Fibroblast of the conjunctiva (primary cell): ENCODE data around the gene NFE2.
"Not testable (repeated sequence)": the region's sequence is repeated elsewhere in the genome, so short reads cannot be mapped to it uniquely, and the experiment has no call there.

Experiments
- DNase-seq: peaks from one replicate; pipeline ENCODE4 v3.0.0-alpha.2; 2010; ENCODE audit warnings: low read depth

Gene NFE2

GRCh38 chr12:54306925-54307741, 6.3 kb upstream of the NFE2 start:
- peak; percentile 51 for DNase-seq

GRCh38 chr12:54304187-54304810, 3.5 kb upstream of the NFE2 start:
- DNase-seq: no peak

GRCh38 chr12:54303640-54304039, 2.8 kb upstream of the NFE2 start:
- no peak for DNase-seq

DNA sequence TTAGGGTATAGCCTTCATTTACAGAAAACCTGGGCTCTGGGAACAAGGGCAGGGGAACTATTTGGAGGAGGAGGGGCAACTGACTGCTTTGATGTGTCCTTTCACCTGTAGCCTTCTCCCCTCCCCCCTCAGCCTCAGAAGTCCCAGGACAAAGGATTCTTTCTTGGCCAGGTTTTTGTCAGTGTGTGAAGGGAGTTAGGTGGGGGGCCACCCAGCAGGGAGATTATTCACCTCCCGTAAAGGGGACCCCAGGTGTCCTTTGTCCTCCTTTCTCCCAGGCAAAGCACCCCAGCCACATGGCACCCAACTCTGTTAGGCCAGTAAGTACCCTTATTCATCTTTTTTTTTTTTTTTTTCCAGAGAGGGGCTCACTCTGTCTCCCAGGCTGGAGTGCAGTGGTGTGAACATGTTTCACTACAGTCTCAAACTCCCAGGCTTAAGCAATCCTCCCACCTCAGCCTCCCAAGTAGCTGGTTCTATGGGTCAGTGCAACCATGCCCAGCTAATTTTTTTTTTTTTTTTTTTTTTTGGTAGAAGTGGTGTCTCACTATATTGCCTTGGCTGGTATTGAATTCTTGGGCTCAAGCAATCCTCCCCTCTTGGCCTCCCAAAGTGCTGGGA, 723 bp upstream of the NFE2 start:
- DNase-seq: no peak

DNA sequence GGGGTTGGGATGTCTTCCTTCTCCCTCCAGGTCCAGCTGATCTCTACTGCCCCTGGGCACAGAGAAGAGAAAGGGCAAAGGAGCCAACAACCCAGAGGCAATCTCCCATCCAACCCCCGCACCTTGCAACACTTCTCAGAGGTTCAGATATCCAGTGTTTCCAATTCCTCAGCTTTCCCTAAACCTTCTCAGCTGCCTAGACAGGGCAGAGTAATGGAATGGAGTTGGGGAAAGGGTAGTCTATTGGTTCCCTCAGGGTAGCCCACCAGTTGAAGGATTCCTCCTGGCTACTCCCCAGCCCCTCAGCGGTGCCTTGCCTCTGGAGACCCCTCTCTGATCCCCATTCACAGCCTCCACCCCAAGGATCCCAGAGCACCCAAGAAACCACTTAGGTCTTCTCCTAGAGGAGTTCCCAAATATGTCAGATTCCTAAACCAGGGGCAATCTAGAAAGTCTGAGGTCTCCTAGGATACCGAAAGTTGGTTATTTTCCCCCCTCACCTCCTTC, 537 bp downstream of the NFE2 start:
- DNase-seq: no peak

DNA sequence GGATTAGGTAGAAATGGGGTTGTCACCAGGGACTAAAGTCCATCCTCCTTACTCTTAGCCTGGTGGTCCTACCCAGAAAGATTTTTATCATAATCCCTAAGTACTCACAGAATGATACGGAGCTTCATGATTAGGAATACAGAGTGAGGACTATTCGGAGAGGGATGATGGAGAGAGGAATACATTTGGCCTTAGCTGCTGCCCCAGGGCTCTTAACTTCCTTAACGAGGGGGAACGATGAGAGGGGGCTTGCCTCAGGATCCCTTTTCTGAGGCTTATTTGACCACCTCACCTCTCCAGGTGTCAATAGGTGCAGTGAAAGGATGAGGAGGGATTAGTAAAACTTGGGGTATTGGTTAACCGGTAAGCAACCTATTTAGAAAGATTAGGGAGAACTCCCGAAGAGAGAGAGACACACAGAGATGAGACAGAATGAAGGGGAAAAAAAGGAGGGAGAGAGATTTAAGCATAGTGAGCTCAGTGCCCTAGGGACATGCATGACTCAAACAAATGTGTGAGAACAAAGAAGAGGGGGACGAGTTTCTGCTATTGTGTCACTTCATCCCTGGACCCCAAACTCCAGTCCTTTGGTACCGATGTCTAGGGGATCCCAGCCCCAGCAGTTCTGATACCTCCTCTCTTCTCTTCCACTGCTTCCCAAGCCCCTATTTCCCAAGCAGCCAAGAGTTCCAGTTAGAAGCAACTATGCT, 1.1 kb downstream of the NFE2 start:
- DNase-seq: no peak

GRCh38 chr12:54298904-54299303, 1.9 kb downstream of the NFE2 start:
- no peak for DNase-seq

DNA sequence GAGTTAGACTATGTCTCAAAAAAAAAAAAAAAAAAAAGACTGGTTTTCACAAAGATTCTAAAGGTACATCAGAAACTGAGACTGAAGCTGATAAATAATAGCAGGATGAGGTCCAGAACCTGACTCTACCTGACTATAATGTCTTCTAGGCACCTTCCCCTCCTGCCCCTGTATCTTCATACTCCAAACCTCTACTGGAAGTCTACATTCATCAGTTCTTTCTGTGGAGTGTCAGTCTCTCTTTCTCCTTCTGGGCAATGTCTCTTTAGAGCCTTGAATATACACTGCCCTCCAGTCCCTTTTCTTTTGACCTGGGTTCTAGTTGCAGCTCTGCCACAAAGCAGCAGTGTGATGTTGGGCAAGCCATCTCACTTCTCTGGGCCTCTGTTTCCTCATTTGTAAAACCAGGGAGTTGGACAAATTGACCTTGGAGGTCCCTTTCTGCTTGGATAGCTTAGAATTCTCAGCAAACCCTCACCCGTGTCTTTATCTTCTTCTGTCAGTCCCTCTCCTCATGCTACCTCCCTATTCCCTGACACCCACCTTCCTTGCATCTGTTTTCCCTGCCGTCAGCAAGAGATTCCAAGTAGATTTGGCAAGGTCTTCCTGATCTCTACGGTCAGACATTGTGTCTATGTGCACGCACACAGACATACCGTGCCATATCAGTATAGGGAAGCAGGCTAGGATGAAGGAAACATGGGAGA, 4.3 kb downstream of the NFE2 start:
- no peak for DNase-seq

DNA sequence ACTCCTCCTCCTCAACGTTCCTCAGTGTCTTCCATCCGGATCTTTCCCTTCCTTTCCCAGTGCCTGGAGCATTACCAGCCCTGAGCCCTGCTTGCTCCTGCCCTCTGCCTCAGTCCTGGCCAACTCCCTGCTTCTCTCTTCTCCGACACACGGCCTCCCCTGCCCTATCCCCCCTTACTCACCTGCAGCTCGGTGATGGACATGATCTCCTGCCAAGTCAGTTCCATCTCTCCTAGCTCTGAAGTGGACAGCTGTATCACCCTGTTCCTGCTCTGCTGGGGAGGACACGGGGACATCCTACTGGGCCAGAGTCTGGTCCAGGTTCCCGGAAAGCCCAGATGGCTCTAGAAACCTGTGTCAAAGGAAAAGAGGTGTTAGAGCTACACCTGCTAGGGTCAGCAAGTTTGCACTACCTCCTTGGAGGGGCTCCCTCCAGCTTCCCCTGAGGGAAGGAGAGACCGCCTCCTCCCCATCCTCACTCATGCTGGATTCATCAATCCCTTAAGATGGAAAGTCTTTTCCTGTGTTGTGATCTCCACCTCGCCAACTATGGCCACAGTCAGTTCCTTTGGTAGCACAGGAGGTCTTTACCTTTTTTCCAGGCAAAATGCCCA, 5.8 kb downstream of the NFE2 start:
- DNase-seq: no peak

- DNase-seq: no peak
These were observed 6.5 kb downstream of the NFE2 start for GRCh38 chr12:54294152-54294952.

GRCh38 chr12:54292931-54293241, 7.9 kb downstream of the NFE2 start:
- no peak for DNase-seq

DNA sequence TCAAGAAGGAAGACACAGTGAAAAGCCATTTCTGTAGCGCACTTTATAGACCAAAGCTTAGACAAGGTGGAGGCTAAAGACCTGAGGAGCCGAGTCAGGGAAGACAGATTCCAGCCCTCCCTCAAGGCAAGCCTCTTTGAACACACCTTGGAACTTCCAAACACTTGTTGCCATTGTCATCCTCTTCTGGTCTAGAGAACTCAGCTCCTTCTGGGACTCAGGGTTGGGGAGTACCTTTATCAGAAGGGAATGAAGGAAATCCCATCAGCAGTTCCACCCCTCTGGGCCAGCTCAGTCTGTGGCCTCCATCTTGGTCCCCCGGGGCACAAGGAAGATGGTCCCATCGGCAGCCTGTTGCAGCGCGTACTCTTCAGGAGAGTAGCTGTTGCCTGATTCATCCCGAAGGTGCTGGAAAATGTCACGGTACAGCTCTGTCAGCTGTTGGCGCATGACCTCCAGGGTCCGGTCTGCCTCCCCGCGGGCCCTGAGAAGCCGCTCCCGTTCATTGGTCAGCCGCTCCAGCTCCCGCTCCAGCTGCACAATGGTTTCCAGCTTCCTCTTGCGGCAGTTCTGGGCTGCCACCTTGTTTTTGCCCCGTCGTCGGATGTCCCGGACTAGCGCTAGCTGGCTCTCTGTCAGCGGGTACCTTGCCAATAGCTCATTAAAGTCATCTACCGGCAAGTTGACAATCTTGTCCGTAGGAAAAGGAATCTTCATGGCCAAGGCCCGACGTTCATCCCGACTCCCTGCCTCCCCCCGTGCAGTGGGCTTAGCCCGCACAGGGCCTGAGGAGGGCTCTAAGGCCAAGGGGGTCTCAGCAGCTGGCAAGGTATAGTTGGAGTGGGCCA, 8.5 kb downstream of the NFE2 start:
- no peak for DNase-seq

GRCh38 chr12:54287261-54288157, 13.3 kb downstream of the NFE2 start:
- no peak for DNase-seq

DNA sequence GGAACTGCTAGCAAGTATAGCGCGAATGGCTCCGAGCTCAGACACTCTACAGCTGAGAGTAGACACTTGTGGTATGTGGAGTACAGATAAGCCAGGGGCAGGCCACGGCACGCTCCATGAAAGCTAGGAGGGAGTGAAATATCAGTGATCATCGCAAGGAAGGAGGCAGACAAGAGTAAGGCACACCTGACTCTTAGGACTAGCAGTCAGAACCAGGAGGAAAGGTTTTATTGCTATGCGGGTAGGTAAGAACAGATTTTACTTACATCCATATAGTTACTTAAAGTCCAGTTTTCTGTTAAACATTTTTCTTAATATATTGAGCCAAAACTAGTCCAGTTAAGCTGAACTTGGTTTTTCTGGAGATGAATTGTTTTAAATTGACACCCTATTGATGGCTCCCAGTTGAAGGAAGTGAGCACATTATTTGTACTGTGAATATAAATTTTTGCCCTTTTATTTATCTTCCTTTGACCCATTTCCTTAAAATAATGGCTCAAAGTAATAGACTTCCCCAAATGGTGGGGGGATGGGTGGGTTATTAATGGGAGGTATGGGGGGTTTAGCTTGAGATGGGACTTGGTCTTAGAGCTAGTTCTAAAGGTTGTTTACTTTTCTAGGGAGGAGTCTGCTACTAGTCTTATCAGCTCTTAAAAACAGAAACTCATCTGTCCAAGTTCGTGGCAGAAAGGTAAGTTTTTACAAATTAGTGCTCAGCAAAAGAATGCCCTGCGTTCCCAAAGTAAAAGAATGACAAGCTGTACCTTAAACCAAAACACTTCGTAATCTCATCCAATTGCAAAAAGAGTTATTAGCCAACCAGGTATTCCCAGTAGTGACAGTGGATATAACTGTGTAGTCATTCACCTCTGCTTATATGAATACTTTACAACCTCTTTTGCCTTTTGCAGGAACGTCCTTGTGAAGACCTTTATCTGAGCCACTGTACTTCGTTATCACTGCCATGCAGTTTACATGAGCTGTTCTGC, 14.5 kb downstream of the NFE2 start:
- DNase-seq: no peak

GRCh38 chr12:54285150-54286041, 15.4 kb downstream of the NFE2 start:
- DNase-seq: no peak

- DNase-seq: not testable (repeated sequence)
These were observed 16.6 kb downstream of the NFE2 start for GRCh38 chr12:54284070-54284780.
